AG09309 (cell line): ENCODE measurements around the gene USP40.

Experiments
- DNase-seq: peaks from one replicate; pipeline ENCODE4 v3.0.0-alpha.2; 2010; ENCODE audit warnings: low read depth
- H3K4me3 ChIP-seq: 2 replicates; pipeline ENCODE4 v1.5.1; 2011; ENCODE audit warnings: mild to moderate bottlenecking, low read depth, low read length, moderate library complexity; ENCODE audit not compliant: control insufficient read depth
- CTCF ChIP-seq: IDR thresholded peaks from 2 replicates; pipeline ENCODE4 v1.5.1; 2011; ENCODE audit warnings: mild to moderate bottlenecking, low read depth, low read length, inconsistent platforms; ENCODE audit not compliant: insufficient read depth, control insufficient read depth; ENCODE audit errors: missing control alignments

The USP40 gene

DNA sequence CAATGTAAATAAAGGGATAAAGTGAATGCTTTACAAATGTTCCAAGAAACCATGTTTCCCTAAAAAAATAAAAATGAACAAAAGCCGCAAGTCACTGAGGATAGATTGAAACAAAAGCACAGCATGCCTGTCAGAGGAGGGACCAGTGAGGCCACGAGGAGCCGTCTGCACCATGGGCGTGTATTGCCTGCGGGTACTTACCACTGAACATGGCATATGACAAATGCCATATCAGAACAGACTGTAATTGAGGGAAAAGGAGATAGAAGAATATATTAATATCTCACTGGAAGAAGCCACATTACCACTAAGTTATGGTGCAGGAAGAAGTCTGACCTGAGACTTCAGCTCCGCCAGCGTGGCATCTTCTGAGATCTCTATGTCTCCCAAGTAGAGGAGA is 75.8 kb downstream of the USP40 start:
- no peak for DNase-seq
- TF ChIP-seq CTCF, result no peak
- no peak overlapping the region for H3K4me3 ChIP-seq

- H3K4me3 ChIP-seq, result no peak overlapping the region
- no peak for TF ChIP-seq CTCF
- peak; percentile 51 for DNase-seq
Measured at GRCh38 chr2:233489666-233490065, 76.9 kb downstream of the USP40 start.

DNA sequence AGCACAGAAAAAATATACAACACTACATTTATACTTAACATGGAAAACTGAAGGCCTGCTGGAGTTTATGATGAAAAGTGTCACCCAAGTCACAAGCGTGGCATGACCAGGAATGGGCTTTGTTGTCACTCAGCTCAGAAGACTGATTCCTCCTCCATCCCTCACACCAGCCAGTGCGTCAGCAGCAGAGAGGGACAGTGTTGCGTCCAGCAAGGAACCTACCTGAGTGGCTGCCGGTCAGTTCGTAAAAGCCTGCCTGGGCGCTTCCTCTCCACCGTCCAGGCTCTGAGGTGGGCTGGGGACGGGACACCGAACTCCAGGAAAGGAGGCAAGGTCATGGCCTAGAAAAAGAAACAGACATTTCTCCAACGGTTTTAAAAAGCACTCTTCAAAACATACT is 77.4 kb downstream of the USP40 start:
- no peak for TF ChIP-seq CTCF

DNA sequence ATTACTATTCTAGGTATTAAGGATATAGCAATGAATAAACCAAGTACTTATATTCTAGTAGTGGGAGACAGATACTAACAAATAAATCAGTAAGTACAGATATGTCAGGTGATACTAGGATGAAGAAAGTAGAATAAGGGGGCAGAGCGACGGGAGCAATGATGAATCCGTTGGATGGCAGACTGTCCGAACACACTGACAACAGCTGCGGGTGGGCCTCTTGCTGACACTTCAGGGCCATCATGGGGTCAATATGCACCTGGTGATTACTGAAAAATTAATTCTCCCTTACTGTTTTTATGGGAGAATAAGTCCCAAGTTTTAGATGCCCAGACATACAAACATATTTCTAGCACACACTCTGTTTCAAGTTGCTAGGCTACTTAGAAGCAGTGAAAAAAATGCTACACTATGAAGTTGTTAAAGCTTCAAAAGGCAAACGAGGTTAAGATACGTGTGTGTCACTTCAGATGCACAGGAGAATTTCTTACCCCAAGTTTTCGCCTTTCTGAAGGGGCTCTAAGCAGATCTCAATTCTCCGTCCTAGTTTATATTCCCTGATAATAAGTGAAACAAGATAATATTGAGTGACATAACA is 78.7 kb downstream of the USP40 start:
- H3K4me3 ChIP-seq, result no peak overlapping the region
- no peak for TF ChIP-seq CTCF
- no peak for DNase-seq

More for the DNA sequence above, 77.4 kb downstream of the USP40 start:
- H3K4me3 ChIP-seq, result no peak overlapping the region
- no peak for DNase-seq

DNA sequence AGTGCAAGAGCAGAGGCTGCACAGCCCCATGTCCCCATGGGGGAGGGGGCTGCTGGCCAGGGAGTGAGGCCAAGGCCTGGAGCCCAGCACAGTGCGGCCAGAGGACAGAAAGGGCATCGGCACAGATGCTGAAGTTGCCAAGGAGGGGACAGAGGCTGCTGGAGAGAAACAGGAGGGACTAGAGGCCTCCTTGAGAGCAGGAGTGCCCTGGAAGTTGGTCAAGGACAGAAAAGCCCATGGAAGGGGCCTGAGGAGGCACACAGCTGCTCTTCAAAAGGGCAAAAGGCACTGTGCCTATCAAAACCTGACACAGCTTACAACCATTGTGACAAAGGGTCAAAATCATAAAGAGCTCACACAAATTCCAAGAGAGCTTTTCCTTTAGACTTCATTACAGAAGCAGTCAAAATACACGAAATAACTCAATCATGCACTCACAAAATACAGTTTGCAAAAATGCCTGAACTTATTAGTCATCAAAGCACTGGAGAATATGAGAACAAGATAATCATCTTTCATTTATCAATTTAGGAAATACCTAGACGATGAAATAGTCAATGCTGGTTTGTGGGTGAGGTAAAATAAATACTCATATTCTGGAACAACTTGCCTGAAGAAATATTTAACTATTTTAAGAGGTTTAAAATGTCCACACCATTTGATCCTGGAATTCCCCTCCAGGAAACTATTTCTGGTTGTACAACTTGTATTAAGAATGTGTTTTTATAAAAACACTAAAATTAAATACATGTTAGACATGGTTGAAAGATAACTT is 79.6 kb downstream of the USP40 start:
- H3K4me3 ChIP-seq, result no peak overlapping the region
- TF ChIP-seq CTCF, result no peak
- peak; percentile 85 for DNase-seq

GRCh38 chr2:233486357-233486756 is 80.2 kb downstream of the USP40 start:
- no peak for TF ChIP-seq CTCF
- no peak overlapping the region for H3K4me3 ChIP-seq
- no peak for DNase-seq

- DNase-seq, result no peak
Measured at GRCh38 chr2:233485726-233486125, 80.9 kb downstream of the USP40 start.

More at GRCh38 chr2:233485726-233486125, 80.9 kb downstream of the USP40 start:
- TF ChIP-seq CTCF, result no peak
- H3K4me3 ChIP-seq, result no peak overlapping the region
